Sigmoid colon (tissue), 4 donors: ENCODE results near the gene ATP5MG.

Experiments
- CTCF ChIP-seq, 4 experiments: fragments of 450-650 bp in 3 of 4; fragments of 200-600 bp in 1 of 4; IDR thresholded peaks; one replicate each; pipeline ENCODE4 v1.5.1; 2016 to 2019; ENCODE audit warnings: antibody characterized with exemption in 4 of 4, mild to moderate bottlenecking in 3 of 4, moderate library complexity in 2 of 4
- EP300 ChIP-seq, 4 donors: sonication (generic); formaldehyde crosslinking; IDR thresholded peaks; one replicate each; pipeline ENCODE4 v1.6.1; 2017; ENCODE audit warnings: antibody characterized with exemption in 4 of 4
- POLR2A ChIP-seq, 2 donors: fragments of 450-650 bp; IDR thresholded peaks; one replicate each; pipeline ENCODE4 v1.6.1; 2016; ENCODE audit warnings: antibody characterized with exemption in 2 of 2, mild to moderate bottlenecking in 2 of 2, moderate library complexity in 2 of 2
- POLR2AphosphoS5 ChIP-seq, 4 donors: sonication (generic); formaldehyde crosslinking; IDR thresholded peaks; one replicate each; pipeline ENCODE4 v1.6.1; 2017; ENCODE audit warnings: antibody characterized with exemption in 4 of 4

GRCh38 chr11:118411530-118411929 is 10.1 kb downstream of the ATP5MG start:
- no peak for TF ChIP-seq CTCF (IDR thresholded peaks at IDR 0.05)
- TF ChIP-seq EP300 (IDR thresholded peaks at IDR 0.05) = no peak
- no peak for TF ChIP-seq POLR2AphosphoS5 (IDR thresholded peaks at IDR 0.05)
- TF ChIP-seq POLR2A (IDR thresholded peaks at IDR 0.05) = no peak
